ENCODE results near the gene VIPAS39. TPM values are rescaled to one million over a fixed set of nuclear protein-coding genes. Genes with fewer than 3 reads are reported as not detected.

The VIPAS39 gene
- total RNA-seq, 4 donors from 2014 or later, result 17.1 to 24.9 (median 19.7) TPM

- WGBS, 2 donors, result 87 to 90% methylated on average over 8 of the region's 8 CpGs
- Histone ChIP-seq H3K36me3 (no peaks in the 10 kb centered on the region), H3K27ac (no peak overlapping the region), H3K4me1 (no peaks in the 10 kb centered on the region), H3K27me3 (no peaks in the 10 kb centered on the region), H3K9me3 (no peaks in the 10 kb centered on the region), H3K4me3 (replicated peaks in 1 of 3) (no peak overlapping the region)
- intact Hi-C loops (cut with DNase I), result no loop called here
- TF ChIP-seq CTCF (IDR thresholded peaks at IDR 0.05) (no peak), POLR2A (IDR thresholded peaks at IDR 0.05) (no peak)
- no peak for DNase-seq
Measured at GRCh38 chr14:77490347-77490986, 33.1 kb upstream of the VIPAS39 start.

GRCh38 chr14:77489041-77489440 is 31.6 kb upstream of the VIPAS39 start:
- H3K9me3 ChIP-seq, result no peaks in the 10 kb centered on the region
- TF ChIP-seq POLR2A (IDR thresholded peaks at IDR 0.05) (no peak), CTCF (IDR thresholded peaks at IDR 0.05) (no peak)
- WGBS, 2 donors, result 87 to 93% methylated on average over 6 of the region's 6 CpGs
- no peak overlapping the region for H3K27ac ChIP-seq
- intact Hi-C loops (cut with DNase I), result no loop called here
- H3K4me1 ChIP-seq, result peaks cover 0 to 5% of the 10 kb centered on the region in 2 donors
- no peaks in the 10 kb centered on the region for H3K27me3 ChIP-seq
- no peaks in the 10 kb centered on the region for H3K36me3 ChIP-seq
- DNase-seq, result no peak
- H3K4me3 ChIP-seq (replicated peaks in 1 of 3), result no peak overlapping the region

DNA sequence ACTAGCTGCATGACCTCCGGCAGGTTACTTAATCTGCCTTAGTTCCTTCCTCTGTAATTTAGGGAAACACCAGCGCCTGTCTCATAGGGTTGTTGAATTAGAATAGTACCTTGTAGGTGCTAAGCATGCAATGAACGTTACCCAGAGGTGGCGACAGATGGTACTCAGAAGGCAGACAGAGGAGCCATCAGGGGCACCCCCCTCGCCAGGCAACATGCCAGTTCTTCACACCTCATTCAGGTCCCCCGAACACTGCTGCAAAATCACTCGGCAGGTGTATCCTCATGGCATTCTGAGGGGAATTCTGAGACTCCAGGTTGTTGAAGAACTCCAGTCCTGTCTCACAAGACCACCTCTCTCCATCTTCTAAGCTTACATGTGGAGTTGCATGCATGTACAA is 31.2 kb upstream of the VIPAS39 start:
- no peak overlapping the region for H3K27ac ChIP-seq
- no peaks in the 10 kb centered on the region for H3K36me3 ChIP-seq
- H3K4me3 ChIP-seq (replicated peaks in 1 of 3), result no peak overlapping the region
- H3K9me3 ChIP-seq, result no peaks in the 10 kb centered on the region
- H3K27me3 ChIP-seq, result no peaks in the 10 kb centered on the region
- peaks cover 0 to 10% of the 10 kb centered on the region in 2 donors for H3K4me1 ChIP-seq
- TF ChIP-seq CTCF (IDR thresholded peaks at IDR 0.05) (no peak), POLR2A (IDR thresholded peaks at IDR 0.05) (no peak)
- intact Hi-C loops (cut with DNase I), result no loop called here
- 81 to 88% methylated on average over 7 of the region's 7 CpGs for WGBS, 2 donors
- no peak for DNase-seq

DNA sequence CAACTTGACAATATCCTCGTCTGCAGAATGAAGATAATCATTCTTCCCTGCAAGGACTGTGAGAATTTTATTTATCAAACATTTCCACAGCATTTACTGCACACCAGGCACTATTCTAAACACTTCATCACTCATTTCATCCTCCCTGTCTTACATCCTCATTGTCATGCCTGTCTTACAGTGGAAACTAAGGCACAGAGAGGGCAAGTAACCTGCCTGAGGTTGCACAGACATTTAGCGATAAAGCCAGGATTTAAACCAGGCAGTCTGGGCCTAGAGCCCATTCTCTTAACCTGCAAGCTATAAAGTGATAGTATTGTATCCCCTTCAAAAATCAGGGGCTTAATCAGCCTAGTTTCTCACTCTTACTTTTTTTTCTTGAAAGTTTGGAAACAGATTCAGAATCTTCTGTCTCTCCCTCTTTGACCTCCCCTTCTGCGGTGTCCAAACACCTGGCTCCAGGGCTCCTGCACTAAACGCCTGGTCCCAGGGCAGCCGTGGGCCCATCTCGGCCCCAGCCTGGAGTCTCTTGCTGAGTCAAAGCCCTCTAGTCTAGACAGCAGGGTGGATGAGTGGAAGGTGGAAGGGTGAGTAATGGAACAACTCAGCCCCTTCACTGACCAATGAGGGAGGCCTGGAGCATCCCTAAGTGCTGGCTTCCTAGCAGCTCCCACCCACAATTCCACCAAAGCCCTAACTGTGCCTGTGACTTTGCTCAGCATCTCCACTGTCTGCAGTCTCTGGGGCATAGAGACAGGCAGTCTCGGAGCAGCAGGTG is 28.7 kb upstream of the VIPAS39 start:
- Histone ChIP-seq H3K4me3 (replicated peaks in 1 of 3) (no peak overlapping the region), H3K9me3 (no peaks in the 10 kb centered on the region), H3K27ac (no peak overlapping the region), H3K4me1 (peaks cover 0 to 15% of the 10 kb centered on the region in 2 donors), H3K27me3 (no peaks in the 10 kb centered on the region), H3K36me3 (no peaks in the 10 kb centered on the region)
- no peak for DNase-seq
- intact Hi-C loops (cut with DNase I), result no loop called here
- TF ChIP-seq CTCF (IDR thresholded peaks at IDR 0.05) (no peak), POLR2A (IDR thresholded peaks at IDR 0.05) (no peak)
- WGBS, 2 donors, result 89 to 96% methylated on average over 7 of the region's 7 CpGs

GRCh38 chr14:77485256-77485655 is 27.9 kb upstream of the VIPAS39 start:
- DNase-seq, result no peak
- no peak overlapping the region for H3K27ac ChIP-seq
- H3K27me3 ChIP-seq, result no peaks in the 10 kb centered on the region
- H3K9me3 ChIP-seq, result no peaks in the 10 kb centered on the region
- intact Hi-C loops (cut with DNase I), result no loop called here
- WGBS, 2 donors, result 83 to 94% methylated on average over 3 of the region's 3 CpGs
- no peak overlapping the region for H3K4me3 ChIP-seq (replicated peaks in 1 of 3)
- TF ChIP-seq CTCF (IDR thresholded peaks at IDR 0.05) (no peak), POLR2A (IDR thresholded peaks at IDR 0.05) (no peak)
- H3K4me1 ChIP-seq, result peaks cover 0 to 15% of the 10 kb centered on the region in 2 donors
- no peaks in the 10 kb centered on the region for H3K36me3 ChIP-seq

All from thyroid gland (tissue), 4 donors.